MM.1S (cell line): Measurements from ENCODE around the gene UPP1.
"Not testable (repeated sequence)": the region's sequence is repeated elsewhere in the genome, so short reads cannot be mapped to it uniquely, and the experiment has no call there.

Experiments
- DNase-seq: peaks from one replicate; pipeline ENCODE4 v3.0.0-alpha.2; 2015
- H2AFZ ChIP-seq: fragments of 300-600 bp; sonication (generic); 2 replicates; pipeline ENCODE4 v1.6.0; 2016; ENCODE audit warnings: antibody characterized with exemption, low read length
- H3F3A ChIP-seq: fragments of 300-600 bp; sonication (generic); 2 replicates; pipeline ENCODE4 v1.6.1; 2016; ENCODE audit warnings: mild to moderate bottlenecking, antibody characterized with exemption, low read length, moderate library complexity, mixed read lengths; ENCODE audit not compliant: insufficient read depth
- H3K27ac ChIP-seq: fragments of 300-600 bp; sonication (generic); 2 replicates; pipeline ENCODE4 v1.5.1; 2016; ENCODE audit warnings: mild to moderate bottlenecking, low read length
- H3K27me3 ChIP-seq: fragments of 300-600 bp; sonication (generic); replicated peaks from 2 replicates; pipeline ENCODE4 v1.6.0; 2016; ENCODE audit warnings: low read length; ENCODE audit not compliant: insufficient read depth
- H3K36me3 ChIP-seq: fragments of 300-600 bp; sonication (generic); replicated peaks from 2 replicates; pipeline ENCODE4 v1.6.1; 2016; ENCODE audit warnings: mild to moderate bottlenecking, low read length, mixed read lengths; ENCODE audit not compliant: insufficient read depth
- H3K4me1 ChIP-seq: fragments of 300-600 bp; sonication (generic); 2 replicates; pipeline ENCODE4 v1.6.1; 2016; ENCODE audit warnings: low read length, mixed read lengths
- H3K4me2 ChIP-seq: fragments of 300-600 bp; sonication (generic); 2 replicates; pipeline ENCODE4 v1.6.0; 2016; ENCODE audit warnings: low read depth, low read length
- H3K4me3 ChIP-seq: fragments of 300-600 bp; sonication (generic); 2 replicates; pipeline ENCODE4 v1.5.1; 2016; ENCODE audit warnings: low read length, mixed read lengths
- H3K79me2 ChIP-seq: fragments of 300-600 bp; sonication (generic); 2 replicates; pipeline ENCODE4 v1.6.1; 2016; ENCODE audit warnings: mixed run types, low read length, mixed read lengths
- H3K9ac ChIP-seq: fragments of 300-600 bp; sonication (generic); 2 replicates; pipeline ENCODE4 v1.6.1; 2016; ENCODE audit warnings: low read length, mixed read lengths
- H3K9me2 ChIP-seq: fragments of 300-600 bp; sonication (generic); replicated peaks from 2 replicates; pipeline ENCODE4 v1.6.1; 2016; ENCODE audit warnings: mild to moderate bottlenecking, low read length, mixed read lengths; ENCODE audit not compliant: insufficient read depth
- H3K9me3 ChIP-seq: fragments of 300-600 bp; sonication (generic); replicated peaks from 2 replicates; pipeline ENCODE4 v1.6.1; 2016; ENCODE audit warnings: mild to moderate bottlenecking, low read length, mixed read lengths; ENCODE audit not compliant: insufficient read depth
- H4K20me1 ChIP-seq: fragments of 300-600 bp; sonication (generic); 2 replicates; pipeline ENCODE4 v1.6.1; 2016; ENCODE audit warnings: mild to moderate bottlenecking, low read length, moderate library complexity, mixed read lengths; ENCODE audit not compliant: insufficient read depth
- CTCF ChIP-seq: fragments of 300-600 bp; sonication (generic); IDR thresholded peaks from 2 replicates; pipeline ENCODE4 v1.5.1; 2016; ENCODE audit warnings: antibody characterized with exemption, low read length, mixed read lengths
- EZH2 ChIP-seq: fragments of 300-600 bp; sonication (generic); optimal IDR thresholded peaks from 2 replicates; pipeline ENCODE3; 2017; ENCODE audit warnings: low read depth, mild to moderate bottlenecking, antibody characterized with exemption, low read length, mixed read lengths
- EZH2phosphoT487 ChIP-seq: fragments of 300-600 bp; sonication (generic); IDR thresholded peaks from 2 replicates; pipeline ENCODE4 v1.6.1; 2018; ENCODE audit warnings: antibody characterized with exemption, low read length

Gene UPP1

GRCh38 chr7:48067475-48067874 lies 21.6 kb upstream of the UPP1 start:
- Histone ChIP-seq H3K9me2 (no peaks in the 10 kb centered on the region), H3K4me1 (no peaks in the 10 kb centered on the region), H3K4me3 (no peak overlapping the region)

GRCh38 chr7:48074204-48074654 lies 14.8 kb upstream of the UPP1 start:
- H3K4me1 ChIP-seq = no peaks in the 10 kb centered on the region
- no peak overlapping the region for H3K9ac ChIP-seq
- no peaks in the 10 kb centered on the region for H3K9me2 ChIP-seq
- no peaks in the 10 kb centered on the region for H3K9me3 ChIP-seq
- no peak overlapping the region for H3K4me3 ChIP-seq
- H4K20me1 ChIP-seq = no peaks in the 10 kb centered on the region
- H3K36me3 ChIP-seq = no peaks in the 10 kb centered on the region
- TF ChIP-seq CTCF (no peak), EZH2 (no peak), EZH2phosphoT487 (no peak)
- H3K27ac ChIP-seq = no peak overlapping the region
- no peaks in the 10 kb centered on the region for H3K27me3 ChIP-seq
- H3K79me2 ChIP-seq = no peaks in the 10 kb centered on the region
- DNase-seq = no peak
- H2AFZ ChIP-seq = no peak overlapping the region
- no peak overlapping the region for H3K4me2 ChIP-seq
- no peaks in the 10 kb centered on the region for H3F3A ChIP-seq

More at GRCh38 chr7:48067475-48067874, 21.6 kb upstream of the UPP1 start:
- Histone ChIP-seq H3K4me2 (no peak overlapping the region), H3K79me2 (no peaks in the 10 kb centered on the region), H3K36me3 (no peaks in the 10 kb centered on the region), H3K27me3 (no peaks in the 10 kb centered on the region), H3K9me3 (no peaks in the 10 kb centered on the region), H3K9ac (no peak overlapping the region), H2AFZ (no peak overlapping the region), H3K27ac (no peak overlapping the region), H4K20me1 (no peaks in the 10 kb centered on the region), H3F3A (no peaks in the 10 kb centered on the region)
- no peak for DNase-seq
- TF ChIP-seq EZH2 = no peak

GRCh38 chr7:48077423-48077822 lies 11.6 kb upstream of the UPP1 start:
- H3K4me1 ChIP-seq = no peaks in the 10 kb centered on the region
- no peaks in the 10 kb centered on the region for H3K9me3 ChIP-seq
- H3K4me2 ChIP-seq = no peak overlapping the region
- H3K27me3 ChIP-seq = no peaks in the 10 kb centered on the region
- H3K79me2 ChIP-seq = no peaks in the 10 kb centered on the region
- no peak overlapping the region for H3K27ac ChIP-seq
- no peaks in the 10 kb centered on the region for H4K20me1 ChIP-seq
- DNase-seq = no peak
- no peaks in the 10 kb centered on the region for H3K9me2 ChIP-seq
- H3K4me3 ChIP-seq = no peak overlapping the region
- H3K9ac ChIP-seq = no peak overlapping the region
- no peak for TF ChIP-seq CTCF
- TF ChIP-seq EZH2 = no peak
- no peak for TF ChIP-seq EZH2phosphoT487
- H3K36me3 ChIP-seq = no peaks in the 10 kb centered on the region
- H3F3A ChIP-seq = no peaks in the 10 kb centered on the region
- H2AFZ ChIP-seq = no peak overlapping the region

GRCh38 chr7:48078470-48078869 lies 10.6 kb upstream of the UPP1 start:
- H3F3A ChIP-seq = no peaks in the 10 kb centered on the region
- H3K4me2 ChIP-seq = no peak overlapping the region
- no peaks in the 10 kb centered on the region for H3K36me3 ChIP-seq
- no peaks in the 10 kb centered on the region for H3K9me3 ChIP-seq
- no peak overlapping the region for H3K4me3 ChIP-seq
- H3K9me2 ChIP-seq = no peaks in the 10 kb centered on the region
- no peaks in the 10 kb centered on the region for H3K27me3 ChIP-seq
- H3K9ac ChIP-seq = no peak overlapping the region
- H4K20me1 ChIP-seq = no peaks in the 10 kb centered on the region
- H3K4me1 ChIP-seq = no peaks in the 10 kb centered on the region
- H3K27ac ChIP-seq = no peak overlapping the region
- no peaks in the 10 kb centered on the region for H3K79me2 ChIP-seq
- H2AFZ ChIP-seq = no peak overlapping the region
- no peak for DNase-seq
- TF ChIP-seq CTCF (no peak), EZH2 (no peak), EZH2phosphoT487 (no peak)

GRCh38 chr7:48082378-48082777 lies 6.7 kb upstream of the UPP1 start:
- DNase-seq, H3K79me2 ChIP-seq, H3K36me3 ChIP-seq, H3K4me3 ChIP-seq, H3K4me2 ChIP-seq, H2AFZ ChIP-seq, H3K9me2 ChIP-seq, H3K9me3 ChIP-seq, H3K27me3 ChIP-seq, H4K20me1 ChIP-seq, H3K27ac ChIP-seq, H3K9ac ChIP-seq: not testable (repeated sequence)
- H3F3A ChIP-seq = peaks cover 14% of the 10 kb centered on the region
- peaks cover 22% of the 10 kb centered on the region for H3K4me1 ChIP-seq
